Lung (tissue), 12 donors: ENCODE data around the gene TMEM145. TPM values are rescaled to one million over a fixed set of nuclear protein-coding genes. Genes with fewer than 3 reads are reported as not detected.

Source experiments
- ATAC-seq: fragments of 200-7000 bp; cut with Tn5 transposase; one replicate; pipeline ENCODE4 v1.9.1; 2020; ENCODE audit warnings: moderate number of reproducible peaks; ENCODE audit not compliant: insufficient read depth, low FRiP score
- DNase-seq, 3 donors: peaks; one replicate each; pipeline ENCODE4 v3.0.0-alpha.2; 2013 to 2017
- H3K27ac ChIP-seq, 2 donors: one replicate each; pipeline ENCODE4 v1.5.1; 2013; ENCODE audit warnings: mild to moderate bottlenecking in 2 of 2, moderate library complexity in 2 of 2, control low read depth in 1 of 2, inconsistent platforms in 1 of 2, low read depth in 1 of 2, low read length in 1 of 2
- H3K27me3 ChIP-seq, 3 donors: one replicate each; pipeline ENCODE4 v1.5.1; 2013; ENCODE audit warnings: low read length in 2 of 3; ENCODE audit not compliant: control insufficient read depth in 3 of 3, insufficient read depth in 3 of 3
- H3K36me3 ChIP-seq, 4 donors: one replicate each; pipeline ENCODE4 v1.5.1; 2013; ENCODE audit warnings: low read length in 4 of 4, mild to moderate bottlenecking in 1 of 4, moderate library complexity in 1 of 4; ENCODE audit not compliant: control insufficient read depth in 4 of 4, insufficient read depth in 4 of 4
- H3K4me1 ChIP-seq, 5 donors: one replicate each; pipeline ENCODE4 v1.5.1; 2013; ENCODE audit warnings: low read length in 5 of 5, mild to moderate bottlenecking in 2 of 5, moderate library complexity in 1 of 5; ENCODE audit not compliant: control insufficient read depth in 5 of 5, insufficient read depth in 5 of 5
- H3K4me3 ChIP-seq: one replicate; pipeline ENCODE4 v1.5.1; 2013; ENCODE audit warnings: mild to moderate bottlenecking, control low read depth, moderate library complexity
- H3K9ac ChIP-seq, 2 donors: one replicate each; pipeline ENCODE4 v1.5.1; 2013; ENCODE audit warnings: low read length in 2 of 2, control low read depth in 1 of 2; ENCODE audit not compliant: insufficient read depth in 1 of 2
- H3K9me3 ChIP-seq, 4 donors: one replicate each; pipeline ENCODE4 v1.5.1; 2013; ENCODE audit warnings: low read length in 3 of 4, mild to moderate bottlenecking in 1 of 4, moderate library complexity in 1 of 4; ENCODE audit not compliant: control insufficient read depth in 4 of 4, insufficient read depth in 3 of 4
- WGBS, 2 donors: extraction: QIAGEN DNeasy Blood & Tissue Kit; methylation state at CpG; one replicate each; pipeline ENCODE4 v1.1.7; 2013; 5-methylcytosine and 5-hydroxymethylcytosine counted together
- polyA plus RNA-seq, 2 donors: library from polyadenylated mRNA; stranded (reverse); fragments of 200-250 nt; gene quantifications; one replicate each; pipeline ENCODE4 v1.2.1, GENCODE V29; 2013
- total RNA-seq, 2 donors: library from RNA; depleted of rRNA in 1 of 2; stranded (reverse); fragments of >200 nt in 1 of 2; gene quantifications; one replicate each; pipeline ENCODE4 v1.2.1, GENCODE V29; 2014 to 2021
- TF ChIP-seq, protein P1 (sequence below): IDR thresholded peaks from 2 replicates; pipeline ENCODE4 v1.5.1; 2012; ENCODE audit warnings: mild to moderate bottlenecking; ENCODE audit errors: control extremely low read depth, extremely low read depth
- donor health status: control.
- donor health status: control.
- donor health status: Bipolar disorder and iron deficiency.
- donor health status: healthy.
- donor health status: DM: yes; HTN: yes; CAD: no.

TMEM145 gene
- total and polyA plus RNA-seq, 4 donors = 0.12 to 0.95 (median 0.40) TPM; not detected in 1

DNA sequence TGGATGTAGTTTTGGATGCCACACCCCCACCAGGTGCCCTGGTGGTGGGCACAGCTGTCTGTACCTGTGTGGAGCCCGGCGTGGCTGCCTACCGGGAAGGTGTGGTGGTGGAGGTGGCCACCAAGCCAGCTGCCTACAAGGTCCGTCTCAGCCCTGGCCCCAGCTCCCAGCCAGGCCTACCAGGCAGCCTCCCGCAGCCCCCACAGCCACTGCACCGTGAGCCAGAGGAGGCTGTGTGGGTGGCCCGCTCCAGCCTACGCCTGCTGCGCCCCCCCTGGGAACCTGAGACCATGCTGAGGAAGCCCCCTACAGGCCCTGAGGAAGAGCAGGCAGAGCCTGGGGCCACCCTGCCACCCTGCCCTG lies 40.6 kb upstream of the TMEM145 start:
- no peak overlapping the region for H3K9ac ChIP-seq

DNA sequence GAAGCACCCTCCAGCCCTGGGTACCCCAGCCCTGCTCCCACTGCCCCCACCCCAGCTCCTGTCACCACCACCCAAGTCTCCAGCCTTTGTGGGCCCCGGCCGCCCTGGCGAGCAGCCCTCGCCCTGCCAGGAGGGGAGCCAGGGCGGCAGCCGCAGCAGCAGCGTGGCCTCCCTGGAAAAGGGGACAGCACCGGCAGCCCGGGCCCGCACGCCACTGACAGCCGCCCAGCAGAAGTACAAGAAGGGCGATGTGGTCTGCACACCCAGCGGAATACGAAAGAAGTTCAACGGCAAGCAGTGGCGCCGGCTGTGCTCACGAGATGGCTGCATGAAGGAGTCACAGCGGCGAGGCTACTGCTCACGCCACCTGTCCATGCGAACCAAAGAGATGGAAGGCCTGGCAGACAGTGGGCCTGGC lies 40.1 kb upstream of the TMEM145 start:
- no peak overlapping the region for H3K27ac ChIP-seq
- no peak for DNase-seq
- peaks cover 0 to 22% (median 14%) of the 10 kb centered on the region in 5 donors for H3K4me1 ChIP-seq
- H3K36me3 ChIP-seq = peaks cover 4 to 34% (median 19%) of the 10 kb centered on the region in 4 donors
- TF ChIP-seq, protein P1, sequence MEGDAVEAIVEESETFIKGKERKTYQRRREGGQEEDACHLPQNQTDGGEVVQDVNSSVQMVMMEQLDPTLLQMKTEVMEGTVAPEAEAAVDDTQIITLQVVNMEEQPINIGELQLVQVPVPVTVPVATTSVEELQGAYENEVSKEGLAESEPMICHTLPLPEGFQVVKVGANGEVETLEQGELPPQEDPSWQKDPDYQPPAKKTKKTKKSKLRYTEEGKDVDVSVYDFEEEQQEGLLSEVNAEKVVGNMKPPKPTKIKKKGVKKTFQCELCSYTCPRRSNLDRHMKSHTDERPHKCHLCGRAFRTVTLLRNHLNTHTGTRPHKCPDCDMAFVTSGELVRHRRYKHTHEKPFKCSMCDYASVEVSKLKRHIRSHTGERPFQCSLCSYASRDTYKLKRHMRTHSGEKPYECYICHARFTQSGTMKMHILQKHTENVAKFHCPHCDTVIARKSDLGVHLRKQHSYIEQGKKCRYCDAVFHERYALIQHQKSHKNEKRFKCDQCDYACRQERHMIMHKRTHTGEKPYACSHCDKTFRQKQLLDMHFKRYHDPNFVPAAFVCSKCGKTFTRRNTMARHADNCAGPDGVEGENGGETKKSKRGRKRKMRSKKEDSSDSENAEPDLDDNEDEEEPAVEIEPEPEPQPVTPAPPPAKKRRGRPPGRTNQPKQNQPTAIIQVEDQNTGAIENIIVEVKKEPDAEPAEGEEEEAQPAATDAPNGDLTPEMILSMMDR = no peak
- ATAC-seq = no peak
- no peak overlapping the region for H3K4me3 ChIP-seq
- 95 to 97% methylated on average over 22 to 23 of the region's 23 CpGs for WGBS, 2 donors
- no peaks in the 10 kb centered on the region for H3K9me3 ChIP-seq
- H3K9ac ChIP-seq = no peak overlapping the region
- no peaks in the 10 kb centered on the region for H3K27me3 ChIP-seq

More for the DNA sequence above, 40.6 kb upstream of the TMEM145 start:
- DNase-seq (no peak), ATAC-seq (no peak)
- 90 to 94% methylated on average over 8 to 9 of the region's 9 CpGs for WGBS, 2 donors
- peaks cover 4 to 34% (median 19%) of the 10 kb centered on the region in 4 donors for H3K36me3 ChIP-seq
- TF ChIP-seq, protein P1 = no peak
- H3K9me3 ChIP-seq = no peaks in the 10 kb centered on the region
- H3K4me3 ChIP-seq = no peak overlapping the region
- H3K27me3 ChIP-seq = no peaks in the 10 kb centered on the region
- H3K27ac ChIP-seq = no peak overlapping the region
- peaks cover 0 to 22% (median 9%) of the 10 kb centered on the region in 5 donors for H3K4me1 ChIP-seq

DNA sequence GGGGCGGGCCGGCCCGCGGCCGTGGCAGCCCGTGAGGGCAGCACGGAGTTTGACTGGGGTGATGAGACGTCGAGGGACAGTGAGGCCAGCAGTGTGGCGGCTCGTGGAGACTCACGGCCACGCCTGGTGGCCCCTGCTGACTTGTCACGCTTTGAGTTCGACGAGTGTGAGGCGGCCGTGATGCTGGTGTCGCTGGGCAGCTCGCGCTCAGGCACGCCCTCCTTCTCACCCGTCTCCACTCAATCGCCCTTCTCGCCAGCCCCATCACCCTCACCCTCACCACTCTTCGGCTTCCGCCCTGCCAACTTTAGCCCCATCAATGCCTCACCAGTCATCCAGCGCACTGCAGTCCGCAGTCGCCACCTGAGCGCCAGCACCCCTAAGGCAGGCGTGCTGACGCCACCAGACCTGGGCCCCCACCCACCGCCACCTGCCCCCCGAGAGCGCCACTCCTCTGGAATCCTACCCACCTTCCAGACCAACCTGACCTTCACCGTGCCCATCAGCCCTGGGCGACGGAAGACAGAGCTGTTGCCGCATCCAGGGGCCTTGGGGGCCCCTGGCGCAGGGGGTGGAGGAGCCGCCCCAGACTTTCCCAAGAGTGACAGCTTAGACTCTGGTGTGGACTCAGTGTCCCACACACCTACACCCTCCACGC lies 39.6 kb upstream of the TMEM145 start:
- H3K27ac ChIP-seq = no peak overlapping the region
- no peak overlapping the region for H3K4me3 ChIP-seq
- ATAC-seq (no peak), DNase-seq (no peak)
- WGBS, 2 donors = 96% methylated on average over 43 of the region's 43 CpGs
- peaks cover 1 to 26% (median 17%) of the 10 kb centered on the region in 5 donors for H3K4me1 ChIP-seq
- no peaks in the 10 kb centered on the region for H3K27me3 ChIP-seq
- H3K9me3 ChIP-seq = no peaks in the 10 kb centered on the region
- H3K36me3 ChIP-seq = peaks cover 4 to 34% (median 19%) of the 10 kb centered on the region in 4 donors
- TF ChIP-seq, protein P1 = no peak
- no peak overlapping the region for H3K9ac ChIP-seq
